A204.1 (cell line): ENCODE data around the gene NMUR2.

Source experiments
- FAIRE-seq: peaks from 2 replicates; lab custom pipeline; 2012; peaks lifted over from hg19 to GRCh38; lab: Jason Lieb, UNC

NMUR2 gene

GRCh38 chr5:152369298-152369697, 35.8 kb downstream of the NMUR2 start:
- no peak for FAIRE-seq

- FAIRE-seq, result no peak
Measured at GRCh38 chr5:152367554-152367953, 37.5 kb downstream of the NMUR2 start.

- FAIRE-seq, result no peak
Measured at GRCh38 chr5:152366716-152367115, 38.4 kb downstream of the NMUR2 start.

GRCh38 chr5:152364899-152365298, 40.2 kb downstream of the NMUR2 start:
- no peak for FAIRE-seq

- FAIRE-seq, result no peak
Measured at GRCh38 chr5:152364172-152364571, 40.9 kb downstream of the NMUR2 start.

DNA sequence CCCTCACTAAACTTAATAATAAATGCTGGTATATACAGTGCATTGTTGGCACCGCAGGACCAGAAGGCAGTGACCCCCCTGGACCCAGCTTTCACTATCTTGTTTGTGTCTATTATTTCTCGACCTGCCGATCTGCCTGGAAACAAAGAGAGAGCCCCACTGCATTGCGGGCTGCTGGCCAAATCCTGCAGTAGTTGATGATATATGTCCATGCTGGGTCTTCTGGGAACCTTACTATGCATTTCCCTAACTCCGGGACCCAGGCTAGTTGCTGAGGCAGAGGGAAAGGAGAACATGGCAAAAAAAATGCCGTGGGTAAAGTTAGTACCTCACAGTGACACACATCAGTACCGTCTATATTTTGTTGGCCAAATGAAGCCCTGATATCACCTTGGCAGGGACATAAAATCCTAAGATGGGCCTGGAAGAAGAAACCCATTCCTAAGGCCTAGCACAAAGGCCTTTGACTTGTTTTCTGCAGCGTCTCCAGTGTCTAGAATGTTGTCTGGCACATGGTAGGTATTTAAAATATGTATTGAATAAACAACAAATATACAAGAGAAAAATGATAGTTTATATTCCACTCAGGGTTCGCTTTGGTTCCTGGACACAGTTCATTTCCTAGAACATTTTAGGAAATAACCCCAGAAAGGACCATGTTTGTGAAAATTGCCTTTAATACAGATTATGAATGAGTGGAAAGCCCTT, 46.1 kb downstream of the NMUR2 start:
- no peak for FAIRE-seq

DNA sequence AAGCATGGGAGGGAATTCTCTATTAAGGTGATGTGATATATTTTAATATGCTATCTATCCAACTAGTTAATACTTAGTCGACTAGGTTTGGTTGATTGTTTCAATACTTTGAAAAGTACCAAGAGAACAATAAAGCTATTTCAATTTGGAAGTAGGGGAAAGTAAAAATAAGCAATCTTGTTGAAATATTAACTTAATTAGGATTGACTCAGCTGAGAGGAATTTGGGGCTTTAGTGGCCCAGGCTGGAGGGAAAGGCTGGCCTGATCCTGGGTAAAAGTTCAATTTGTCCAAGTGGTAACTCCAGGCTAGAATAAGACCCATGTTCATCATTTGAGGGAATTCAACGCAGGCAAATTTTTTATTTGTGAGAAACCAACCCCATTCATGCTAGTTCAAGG, 48.6 kb downstream of the NMUR2 start:
- FAIRE-seq, result no peak

GRCh38 chr5:152355061-152355460, 50.0 kb downstream of the NMUR2 start:
- FAIRE-seq, result no peak

DNA sequence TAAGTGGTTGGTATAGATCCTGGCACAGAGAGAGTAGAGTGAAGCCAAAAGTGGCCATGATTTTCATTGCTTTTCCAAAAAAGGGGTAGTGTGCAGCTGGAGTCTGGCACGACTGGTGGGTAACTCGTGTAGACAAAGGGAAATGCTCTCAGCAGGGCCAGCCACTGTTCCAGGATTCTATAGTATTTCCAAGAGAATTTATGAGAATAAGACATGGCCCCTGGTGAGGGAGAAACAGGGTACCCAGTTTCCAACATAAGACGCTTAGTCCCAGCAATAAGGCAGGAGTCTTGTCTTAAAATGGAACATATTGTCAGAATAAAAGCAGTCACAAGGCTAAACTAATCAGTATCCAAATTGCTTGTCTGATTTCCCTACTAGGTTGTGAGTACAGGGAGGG, 52.1 kb downstream of the NMUR2 start:
- FAIRE-seq, result no peak

- peak; percentile 39 for FAIRE-seq
Measured at GRCh38 chr5:152349683-152350526, 55.2 kb downstream of the NMUR2 start.
